OCI-LY7 (cell line): ENCODE measurements around the gene HSPA14.

ENCODE experiments used
- EZH2phosphoT487 ChIP-seq: fragments of 200-600 bp; sonication (generic); IDR thresholded peaks from 2 replicates; pipeline ENCODE4 v1.6.1; 2018; ENCODE audit warnings: low read depth, borderline replicate concordance, mild to moderate bottlenecking, mixed run types, antibody characterized with exemption, low read length, moderate library complexity, mixed read lengths
- TF ChIP-seq, protein P1 (sequence below): fragments of 200-600 bp; sonication (generic); conservative IDR thresholded peaks from 2 replicates; pipeline ENCODE4 v1.5.1; 2014; ENCODE audit warnings: mild to moderate bottlenecking, antibody characterized with exemption, low read length, moderate library complexity, mixed read lengths

DNA sequence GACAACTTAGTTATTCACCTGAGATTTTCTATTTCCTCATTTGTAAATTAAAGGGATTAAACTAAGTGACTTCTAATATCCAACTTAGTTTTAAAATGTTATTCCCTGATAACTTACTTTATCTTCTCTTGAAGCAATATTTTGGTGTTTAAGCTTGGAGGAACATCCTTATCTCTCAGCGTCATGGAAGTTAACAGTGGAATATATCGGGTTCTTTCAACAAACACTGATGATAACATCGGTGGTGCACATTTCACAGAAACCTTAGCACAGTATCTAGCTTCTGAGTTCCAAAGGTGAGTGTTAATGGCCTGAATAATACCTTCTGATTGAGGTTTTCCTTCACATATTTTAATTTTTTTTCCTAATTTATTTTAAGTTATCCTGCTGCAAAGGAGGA lies 14.1 kb downstream of the HSPA14 start:
- TF ChIP-seq, protein P1, sequence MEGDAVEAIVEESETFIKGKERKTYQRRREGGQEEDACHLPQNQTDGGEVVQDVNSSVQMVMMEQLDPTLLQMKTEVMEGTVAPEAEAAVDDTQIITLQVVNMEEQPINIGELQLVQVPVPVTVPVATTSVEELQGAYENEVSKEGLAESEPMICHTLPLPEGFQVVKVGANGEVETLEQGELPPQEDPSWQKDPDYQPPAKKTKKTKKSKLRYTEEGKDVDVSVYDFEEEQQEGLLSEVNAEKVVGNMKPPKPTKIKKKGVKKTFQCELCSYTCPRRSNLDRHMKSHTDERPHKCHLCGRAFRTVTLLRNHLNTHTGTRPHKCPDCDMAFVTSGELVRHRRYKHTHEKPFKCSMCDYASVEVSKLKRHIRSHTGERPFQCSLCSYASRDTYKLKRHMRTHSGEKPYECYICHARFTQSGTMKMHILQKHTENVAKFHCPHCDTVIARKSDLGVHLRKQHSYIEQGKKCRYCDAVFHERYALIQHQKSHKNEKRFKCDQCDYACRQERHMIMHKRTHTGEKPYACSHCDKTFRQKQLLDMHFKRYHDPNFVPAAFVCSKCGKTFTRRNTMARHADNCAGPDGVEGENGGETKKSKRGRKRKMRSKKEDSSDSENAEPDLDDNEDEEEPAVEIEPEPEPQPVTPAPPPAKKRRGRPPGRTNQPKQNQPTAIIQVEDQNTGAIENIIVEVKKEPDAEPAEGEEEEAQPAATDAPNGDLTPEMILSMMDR = no peak
- no peak for TF ChIP-seq EZH2phosphoT487
